Cardiac septum (tissue), 1 donor: Measurements from ENCODE around the gene OR2B2. TPM values are rescaled to one million over a fixed set of nuclear protein-coding genes. Genes with fewer than 3 reads are reported as not detected.

Experiments
- DNase-seq: peaks from one replicate; pipeline ENCODE4 v3.0.0-alpha.2; 2020; ENCODE audit warnings: low spot score
- intact Hi-C: fragments of 100-400 bp; cut with DNase I; formaldehyde crosslinking; loops from one replicate; pipeline ENCODE4 v1.14.0; 2022
- total RNA-seq: library from RNA; stranded (reverse); fragmentation: NEBNext Ultra II Directional; extraction: Animal tissue kit (Norgen Biotek cat#: 25700); gene quantifications from one replicate; pipeline ENCODE4 v1.2.1, GENCODE V29; 2021
- donor health status: DM: no; HTN: no; CAD: no.

Gene OR2B2
- total RNA-seq, 1 donor from 2014 or later, result not detected

- DNase-seq, result no peak
- intact Hi-C loops, result loop anchor here (5.0 kb wide), 4 partner anchors 83 to 733 kb away; a partner anchor contains a TSS
These were observed 17.1 kb downstream of the OR2B2 start for GRCh38 chr6:27894839-27895762.

- intact Hi-C loops, result loop anchor here (2.0 to 5.0 kb wide), 3 partner anchors 21 to 717 kb away; a partner anchor contains a TSS
- peak; percentile 92 for DNase-seq
These were observed 18.1 kb downstream of the OR2B2 start for GRCh38 chr6:27893836-27894807.

GRCh38 chr6:27893059-27893835 lies 18.9 kb downstream of the OR2B2 start:
- intact Hi-C loops, result loop anchor here (2.0 to 5.0 kb wide), 3 partner anchors 20 to 716 kb away; a partner anchor contains a TSS
- peak; percentile 90 for DNase-seq

GRCh38 chr6:27892649-27893058 lies 19.5 kb downstream of the OR2B2 start:
- intact Hi-C loops, result loop anchor here (2.0 to 5.0 kb wide), 3 partner anchors 20 to 715 kb away; a partner anchor contains a TSS
- DNase-seq, result no peak

- intact Hi-C loops, result loop anchor here (5.0 kb wide), 2 partner anchors 79 to 714 kb away; a partner anchor contains a TSS
- no peak for DNase-seq
These were observed 20.8 kb downstream of the OR2B2 start for GRCh38 chr6:27891320-27891875.

- peak; percentile 82 for DNase-seq
- intact Hi-C loops, result loop anchor here (5.0 kb wide), 2 partner anchors 78 to 713 kb away; a partner anchor contains a TSS
These were observed 21.5 kb downstream of the OR2B2 start for GRCh38 chr6:27890445-27891319.

GRCh38 chr6:27889628-27890444 lies 22.4 kb downstream of the OR2B2 start:
- intact Hi-C loops, result loop anchor here (5.0 kb wide), 2 partner anchors 78 to 713 kb away; a partner anchor contains a TSS
- DNase-seq, result no peak

- no peak for DNase-seq
These were observed 22.9 kb downstream of the OR2B2 start for GRCh38 chr6:27889275-27889627.

GRCh38 chr6:27888566-27888965 lies 23.6 kb downstream of the OR2B2 start:
- no peak for DNase-seq
- intact Hi-C loops, result no loop called here

More at GRCh38 chr6:27889275-27889627, 22.9 kb downstream of the OR2B2 start:
- intact Hi-C loops, result no loop called here

GRCh38 chr6:27886073-27886472 lies 26.1 kb downstream of the OR2B2 start:
- intact Hi-C loops, result no loop called here

GRCh38 chr6:27883136-27883535 lies 29.1 kb downstream of the OR2B2 start:
- intact Hi-C loops, result no loop called here

More at GRCh38 chr6:27886073-27886472, 26.1 kb downstream of the OR2B2 start:
- DNase-seq, result no peak

GRCh38 chr6:27882624-27883023 lies 29.6 kb downstream of the OR2B2 start:
- intact Hi-C loops, result no loop called here
- no peak for DNase-seq

More at GRCh38 chr6:27883136-27883535, 29.1 kb downstream of the OR2B2 start:
- no peak for DNase-seq

GRCh38 chr6:27879837-27880236 lies 32.4 kb downstream of the OR2B2 start:
- DNase-seq, result no peak
- intact Hi-C loops, result no loop called here

GRCh38 chr6:27874016-27874415 lies 38.2 kb downstream of the OR2B2 start:
- intact Hi-C loops, result no loop called here
- no peak for DNase-seq

GRCh38 chr6:27873021-27873940 lies 38.9 kb downstream of the OR2B2 start:
- intact Hi-C loops, result loop anchor here (2.0 kb wide), 1 partner anchor 20 kb away; a partner anchor contains a TSS
- DNase-seq, result peak; percentile 80

GRCh38 chr6:27872642-27873020 lies 39.6 kb downstream of the OR2B2 start:
- intact Hi-C loops, result loop anchor here (2.0 kb wide), 1 partner anchor 20 kb away; a partner anchor contains a TSS
- no peak for DNase-seq
